GM12864 (cell line): Measurements from ENCODE around the gene SYCP2.

Source experiments
- DNase-seq: peaks from one replicate; pipeline ENCODE4 v3.0.0-alpha.2; 2011; ENCODE audit warnings: low read depth
- H3K4me3 ChIP-seq: 2 replicates; pipeline ENCODE4 v1.5.1; 2011; ENCODE audit warnings: mild to moderate bottlenecking, low read depth, low read length, control low read depth
- CTCF ChIP-seq: IDR thresholded peaks from 2 replicates; pipeline ENCODE4 v1.5.1; 2011; ENCODE audit warnings: low read depth, mild to moderate bottlenecking, moderate library complexity, low read length, control low read depth, inconsistent platforms; ENCODE audit errors: missing control alignments

Gene SYCP2

GRCh38 chr20:59845472-59845871 is 88.0 kb downstream of the SYCP2 start:
- DNase-seq, result no peak
- no peak for TF ChIP-seq CTCF

GRCh38 chr20:59839400-59839799 is 94.0 kb downstream of the SYCP2 start:
- no peak for TF ChIP-seq CTCF
- DNase-seq, result no peak
- H3K4me3 ChIP-seq, result no peak overlapping the region

More at GRCh38 chr20:59845472-59845871, 88.0 kb downstream of the SYCP2 start:
- H3K4me3 ChIP-seq, result no peak overlapping the region

GRCh38 chr20:59837623-59838394 is 95.6 kb downstream of the SYCP2 start:
- no peak for DNase-seq
- no peak overlapping the region for H3K4me3 ChIP-seq
- TF ChIP-seq CTCF, result no peak

- DNase-seq, result no peak
- no peak for TF ChIP-seq CTCF
- no peak overlapping the region for H3K4me3 ChIP-seq
Measured at GRCh38 chr20:59836767-59837166, 96.7 kb downstream of the SYCP2 start.

GRCh38 chr20:59835448-59836395 is 97.7 kb downstream of the SYCP2 start:
- no peak for DNase-seq
- TF ChIP-seq CTCF, result no peak
- no peak overlapping the region for H3K4me3 ChIP-seq

- TF ChIP-seq CTCF, result no peak
- DNase-seq, result no peak
- H3K4me3 ChIP-seq, result no peak overlapping the region
Measured at GRCh38 chr20:59835057-59835447, 98.4 kb downstream of the SYCP2 start.
